Transverse colon (tissue), 3 donors: ENCODE results near the gene EFCAB11.

Source experiments
- POLR2A ChIP-seq: fragments of 450-650 bp; IDR thresholded peaks from one replicate; pipeline ENCODE4 v1.6.1; 2016; ENCODE audit warnings: antibody characterized with exemption, mild to moderate bottlenecking, moderate library complexity
- TF ChIP-seq, protein P1 (sequence below), 5 experiments: fragments of 200-600 bp in 3 of 5; fragments of 450-650 bp in 2 of 5; sonication (generic) in 3 of 5; IDR thresholded peaks; 1 replicate in 2 of 5; 2 replicates in 3 of 5; pipeline ENCODE4 v1.5.1; 2016 to 2017; ENCODE audit warnings: antibody characterized with exemption in 5 of 5, inconsistent platforms in 3 of 5, mild to moderate bottlenecking in 2 of 5, moderate library complexity in 1 of 5

DNA sequence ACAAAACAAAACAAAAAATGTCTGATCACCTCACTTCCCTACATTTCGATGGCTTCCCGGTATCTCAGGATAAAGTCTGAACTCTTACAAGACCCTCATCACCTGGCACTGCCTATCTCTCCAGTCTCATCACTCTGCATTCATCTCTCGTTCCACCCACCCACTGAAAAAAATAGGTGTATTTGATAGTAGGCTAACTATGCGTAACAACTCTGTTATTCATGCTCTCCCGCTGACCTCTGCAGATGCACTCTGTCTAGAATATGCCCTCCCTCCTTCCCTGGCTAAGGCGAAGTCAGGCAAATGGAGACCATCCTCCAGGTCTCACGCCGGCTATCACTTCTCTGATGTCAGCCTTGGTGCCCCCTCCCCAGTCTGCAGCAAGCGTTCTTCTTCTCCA, 44.9 kb downstream of the EFCAB11 start:
- TF ChIP-seq, protein P1, sequence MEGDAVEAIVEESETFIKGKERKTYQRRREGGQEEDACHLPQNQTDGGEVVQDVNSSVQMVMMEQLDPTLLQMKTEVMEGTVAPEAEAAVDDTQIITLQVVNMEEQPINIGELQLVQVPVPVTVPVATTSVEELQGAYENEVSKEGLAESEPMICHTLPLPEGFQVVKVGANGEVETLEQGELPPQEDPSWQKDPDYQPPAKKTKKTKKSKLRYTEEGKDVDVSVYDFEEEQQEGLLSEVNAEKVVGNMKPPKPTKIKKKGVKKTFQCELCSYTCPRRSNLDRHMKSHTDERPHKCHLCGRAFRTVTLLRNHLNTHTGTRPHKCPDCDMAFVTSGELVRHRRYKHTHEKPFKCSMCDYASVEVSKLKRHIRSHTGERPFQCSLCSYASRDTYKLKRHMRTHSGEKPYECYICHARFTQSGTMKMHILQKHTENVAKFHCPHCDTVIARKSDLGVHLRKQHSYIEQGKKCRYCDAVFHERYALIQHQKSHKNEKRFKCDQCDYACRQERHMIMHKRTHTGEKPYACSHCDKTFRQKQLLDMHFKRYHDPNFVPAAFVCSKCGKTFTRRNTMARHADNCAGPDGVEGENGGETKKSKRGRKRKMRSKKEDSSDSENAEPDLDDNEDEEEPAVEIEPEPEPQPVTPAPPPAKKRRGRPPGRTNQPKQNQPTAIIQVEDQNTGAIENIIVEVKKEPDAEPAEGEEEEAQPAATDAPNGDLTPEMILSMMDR (IDR thresholded peaks at IDR 0.05): no peak
- TF ChIP-seq POLR2A: no peak
